Vagina (tissue), 2 donors: ENCODE results near the gene SLC25A1.

Experiments
- POLR2A ChIP-seq, 2 donors: fragments of 450-650 bp; IDR thresholded peaks; one replicate each; pipeline ENCODE4 v1.6.1; 2017; ENCODE audit warnings: antibody characterized with exemption in 2 of 2, mild to moderate bottlenecking in 2 of 2, moderate library complexity in 2 of 2
- POLR2AphosphoS5 ChIP-seq, 2 donors: sonication (generic); formaldehyde crosslinking; IDR thresholded peaks; one replicate each; pipeline ENCODE4 v1.9.0; 2017; ENCODE audit warnings: antibody characterized with exemption in 2 of 2, mild to moderate bottlenecking in 2 of 2, low read depth in 1 of 2; ENCODE audit not compliant: insufficient read depth in 1 of 2
- TF ChIP-seq, protein P1 (sequence below), 3 experiments: fragments of 450-650 bp in 2 of 3; fragments of 200-600 bp in 1 of 3; sonication (generic) in 1 of 3; IDR thresholded peaks; one replicate each; pipeline ENCODE4 v1.5.1; 2017 to 2019; ENCODE audit warnings: antibody characterized with exemption in 3 of 3, mild to moderate bottlenecking in 2 of 3, moderate library complexity in 2 of 3

DNA sequence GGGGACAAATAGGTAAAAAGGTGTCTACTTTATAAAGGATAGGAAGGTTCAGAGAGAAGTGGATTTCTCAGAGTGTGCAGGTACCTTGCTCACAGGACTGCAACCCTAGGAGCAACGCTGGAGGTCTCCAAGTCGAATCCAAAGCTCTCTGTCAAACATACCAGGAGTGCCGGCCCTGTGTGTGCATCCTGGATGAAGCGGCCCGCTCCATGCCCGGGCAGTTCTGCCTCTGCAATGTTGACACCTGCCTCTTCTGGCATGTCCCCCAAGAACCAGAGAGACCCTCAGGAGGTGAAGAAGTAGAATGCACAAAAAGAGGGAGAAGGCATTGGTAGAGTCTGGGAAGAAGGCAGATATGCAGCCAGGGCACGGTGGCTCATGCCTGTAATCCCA is 50.5 kb downstream of the SLC25A1 start:
- TF ChIP-seq, protein P1, sequence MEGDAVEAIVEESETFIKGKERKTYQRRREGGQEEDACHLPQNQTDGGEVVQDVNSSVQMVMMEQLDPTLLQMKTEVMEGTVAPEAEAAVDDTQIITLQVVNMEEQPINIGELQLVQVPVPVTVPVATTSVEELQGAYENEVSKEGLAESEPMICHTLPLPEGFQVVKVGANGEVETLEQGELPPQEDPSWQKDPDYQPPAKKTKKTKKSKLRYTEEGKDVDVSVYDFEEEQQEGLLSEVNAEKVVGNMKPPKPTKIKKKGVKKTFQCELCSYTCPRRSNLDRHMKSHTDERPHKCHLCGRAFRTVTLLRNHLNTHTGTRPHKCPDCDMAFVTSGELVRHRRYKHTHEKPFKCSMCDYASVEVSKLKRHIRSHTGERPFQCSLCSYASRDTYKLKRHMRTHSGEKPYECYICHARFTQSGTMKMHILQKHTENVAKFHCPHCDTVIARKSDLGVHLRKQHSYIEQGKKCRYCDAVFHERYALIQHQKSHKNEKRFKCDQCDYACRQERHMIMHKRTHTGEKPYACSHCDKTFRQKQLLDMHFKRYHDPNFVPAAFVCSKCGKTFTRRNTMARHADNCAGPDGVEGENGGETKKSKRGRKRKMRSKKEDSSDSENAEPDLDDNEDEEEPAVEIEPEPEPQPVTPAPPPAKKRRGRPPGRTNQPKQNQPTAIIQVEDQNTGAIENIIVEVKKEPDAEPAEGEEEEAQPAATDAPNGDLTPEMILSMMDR (IDR thresholded peaks at IDR 0.05) = no peak
- TF ChIP-seq POLR2A (IDR thresholded peaks at IDR 0.05) = no peak
- no peak for TF ChIP-seq POLR2AphosphoS5 (IDR thresholded peaks at IDR 0.05; ENCODE audit: insufficient read depth in 1 of 2, low read depth in 1 of 2)
